HG02588 (cell line): ENCODE data around the gene SLC25A46.
"Not testable (repeated sequence)": the region's sequence is repeated elsewhere in the genome, so short reads cannot be mapped to it uniquely, and the experiment has no call there.

Experiments
- ATAC-seq: cut with Tn5 transposase; IDR thresholded peaks from one replicate; pipeline ENCODE4 v1.9.1; 2021; ENCODE audit warnings: mild to moderate bottlenecking, moderate library complexity; ENCODE audit not compliant: unreplicated experiment

Gene SLC25A46

GRCh38 chr5:110754181-110754580, 15.4 kb downstream of the SLC25A46 start:
- no peak for ATAC-seq

- no peak for ATAC-seq
Observed at GRCh38 chr5:110757118-110757729, 18.4 kb downstream of the SLC25A46 start.

- ATAC-seq = no peak
Observed at GRCh38 chr5:110760158-110760557, 21.4 kb downstream of the SLC25A46 start.

- ATAC-seq = no peak
Observed at GRCh38 chr5:110768138-110768860, 29.5 kb downstream of the SLC25A46 start.

- ATAC-seq = no peak
Observed at GRCh38 chr5:110769000-110769681, 30.3 kb downstream of the SLC25A46 start.

- no peak for ATAC-seq
Observed at GRCh38 chr5:110770286-110770685, 31.5 kb downstream of the SLC25A46 start.

- ATAC-seq = no peak
Observed at GRCh38 chr5:110784901-110785300, 46.1 kb downstream of the SLC25A46 start.

- ATAC-seq = no peak
Observed at GRCh38 chr5:110785356-110785755, 46.5 kb downstream of the SLC25A46 start.

- not testable (repeated sequence) for ATAC-seq
Observed at GRCh38 chr5:110788006-110788405, 49.2 kb downstream of the SLC25A46 start.

GRCh38 chr5:110790673-110791072, 51.9 kb downstream of the SLC25A46 start:
- ATAC-seq = no peak

- ATAC-seq = no peak
Observed at GRCh38 chr5:110802998-110803397, 64.2 kb downstream of the SLC25A46 start.

GRCh38 chr5:110803467-110804326, 64.9 kb downstream of the SLC25A46 start:
- no peak for ATAC-seq

GRCh38 chr5:110807169-110807568, 68.4 kb downstream of the SLC25A46 start:
- ATAC-seq = no peak

GRCh38 chr5:110809006-110809405, 70.2 kb downstream of the SLC25A46 start:
- no peak for ATAC-seq
